OCI-LY3 (cell line): Measurements from ENCODE around the gene IL9.

Experiments
- H2AFZ ChIP-seq: fragments of 200-600, 300-600 bp; shearing (Covaris generic); 2 replicates; pipeline ENCODE4 v1.6.0; 2014; ENCODE audit warnings: antibody characterized with exemption, low read depth, low read length
- H3K27ac ChIP-seq: fragments of 200-600, 300-600 bp; sonication (generic); 2 replicates; pipeline ENCODE4 v1.5.1; 2014; ENCODE audit warnings: mild to moderate bottlenecking, low read length, moderate library complexity, mixed read lengths
- H3K27me3 ChIP-seq: fragments of 200-600, 300-600 bp; sonication (generic); 2 replicates; pipeline ENCODE4 v1.6.1; 2014; ENCODE audit warnings: low read depth, low read length, mixed read lengths
- H3K36me3 ChIP-seq: fragments of 200-600, 300-600 bp; sonication (generic); replicated peaks from 2 replicates; pipeline ENCODE3; 2014; ENCODE audit warnings: low read depth, low read length, mixed read lengths
- H3K4me1 ChIP-seq: fragments of 300-600, 200-600 bp; sonication (generic); 2 replicates; pipeline ENCODE4 v1.6.1; 2014; ENCODE audit warnings: low read length, mixed read lengths
- H3K4me2 ChIP-seq: fragments of 200-600, 300-600 bp; sonication (generic); 2 replicates; pipeline ENCODE4 v1.6.1; 2014; ENCODE audit warnings: low read length, mixed read lengths
- H3K4me3 ChIP-seq: fragments of 300-600, 200-600 bp; sonication (generic); 2 replicates; pipeline ENCODE4 v1.5.1; 2014; ENCODE audit warnings: antibody characterized with exemption, mild to moderate bottlenecking, low read length, moderate library complexity
- H3K79me2 ChIP-seq: fragments of 300-600, 200-600 bp; shearing (Covaris generic); 2 replicates; pipeline ENCODE4 v1.6.1; 2014; ENCODE audit warnings: mild to moderate bottlenecking, low read length, mixed read lengths
- H3K9ac ChIP-seq: fragments of 300-600, 200-600 bp; shearing (Covaris generic); 2 replicates; pipeline ENCODE4 v1.6.0; 2014; ENCODE audit warnings: mild to moderate bottlenecking, low read length, moderate library complexity
- H3K9me3 ChIP-seq: fragments of 200-600, 300-600 bp; shearing (Covaris generic); 2 replicates; pipeline ENCODE4 v1.6.1; 2014; ENCODE audit warnings: low read length, mixed read lengths; ENCODE audit not compliant: insufficient read depth
- H4K20me1 ChIP-seq: fragments of 200-600, 300-600 bp; sonication (generic); 2 replicates; pipeline ENCODE4 v1.6.1; 2016; ENCODE audit warnings: low read length, mixed read lengths; ENCODE audit not compliant: insufficient read depth
- CTCF ChIP-seq: fragments of 200-600, 300-600 bp; sonication (generic); IDR thresholded peaks from 2 replicates; pipeline ENCODE4 v1.5.1; 2014; ENCODE audit warnings: antibody characterized with exemption, low read length, low read depth
- EZH2phosphoT487 ChIP-seq: fragments of 200-600 bp; shearing (Covaris generic); IDR thresholded peaks from 2 replicates; pipeline ENCODE4 v1.6.1; 2018; ENCODE audit warnings: antibody characterized with exemption, mixed run types, low read depth

IL9 gene

GRCh38 chr5:135857630-135858311, 37.9 kb downstream of the IL9 start:
- Histone ChIP-seq H3K36me3 (no peaks in the 10 kb centered on the region), H3K79me2 (no peaks in the 10 kb centered on the region), H3K27ac (no peak overlapping the region), H3K4me2 (no peak overlapping the region), H3K27me3 (no peaks in the 10 kb centered on the region), H3K9me3 (no peaks in the 10 kb centered on the region), H3K4me1 (no peaks in the 10 kb centered on the region), H3K4me3 (no peak overlapping the region), H3K9ac (no peak overlapping the region), H2AFZ (no peak overlapping the region), H4K20me1 (no peaks in the 10 kb centered on the region)
- TF ChIP-seq CTCF (no peak), EZH2phosphoT487 (no peak)

- no peak overlapping the region for H3K9ac ChIP-seq
- H3K4me3 ChIP-seq = no peak overlapping the region
- no peaks in the 10 kb centered on the region for H3K4me1 ChIP-seq
- H3K79me2 ChIP-seq = no peaks in the 10 kb centered on the region
- no peak overlapping the region for H3K4me2 ChIP-seq
- H3K36me3 ChIP-seq = no peaks in the 10 kb centered on the region
- H4K20me1 ChIP-seq = no peaks in the 10 kb centered on the region
- no peaks in the 10 kb centered on the region for H3K9me3 ChIP-seq
- no peak overlapping the region for H3K27ac ChIP-seq
- no peaks in the 10 kb centered on the region for H3K27me3 ChIP-seq
- no peak overlapping the region for H2AFZ ChIP-seq
- no peak for TF ChIP-seq EZH2phosphoT487
- TF ChIP-seq CTCF = no peak
Observed at GRCh38 chr5:135851915-135852845, 43.5 kb downstream of the IL9 start.

- Histone ChIP-seq H3K27ac (no peak overlapping the region), H2AFZ (no peak overlapping the region), H3K27me3 (no peaks in the 10 kb centered on the region), H3K4me1 (no peaks in the 10 kb centered on the region), H3K4me3 (no peak overlapping the region), H4K20me1 (no peaks in the 10 kb centered on the region), H3K36me3 (no peaks in the 10 kb centered on the region), H3K4me2 (no peak overlapping the region), H3K9me3 (no peaks in the 10 kb centered on the region), H3K79me2 (no peaks in the 10 kb centered on the region), H3K9ac (no peak overlapping the region)
- TF ChIP-seq CTCF (no peak), EZH2phosphoT487 (no peak)
Observed at GRCh38 chr5:135851186-135851914, 44.3 kb downstream of the IL9 start.

- Histone ChIP-seq H4K20me1 (no peaks in the 10 kb centered on the region), H2AFZ (no peak overlapping the region), H3K4me3 (no peak overlapping the region), H3K9ac (no peak overlapping the region), H3K36me3 (no peaks in the 10 kb centered on the region), H3K27ac (no peak overlapping the region), H3K79me2 (no peaks in the 10 kb centered on the region), H3K4me1 (no peaks in the 10 kb centered on the region), H3K27me3 (no peaks in the 10 kb centered on the region), H3K9me3 (no peaks in the 10 kb centered on the region), H3K4me2 (no peak overlapping the region)
- TF ChIP-seq CTCF = no peak
- no peak for TF ChIP-seq EZH2phosphoT487
Observed at GRCh38 chr5:135850671-135851070, 45.0 kb downstream of the IL9 start.
